Cardiac fibroblast (primary cell): Measurements from ENCODE around the gene CMYA5.

Source experiments
- DNase-seq, 2 donors: peaks; one replicate each; pipeline versions ENCODE4 v3.0.0 to v3.0.0-alpha.2; 2010; ENCODE audit warnings: low read depth in 2 of 2
- H3K4me3 ChIP-seq, 2 donors: replicated peaks in 1 of 2; 1 replicate in 1 of 2; 2 replicates in 1 of 2; pipeline ENCODE4 v1.5.1; 2011; ENCODE audit warnings: low read depth in 2 of 2, low read length in 2 of 2, mild to moderate bottlenecking in 2 of 2, moderate library complexity in 1 of 2
- TF ChIP-seq, protein P1 (sequence below): IDR thresholded peaks from one replicate; pipeline ENCODE4 v1.5.1; 2011; ENCODE audit warnings: low read depth, mild to moderate bottlenecking, low read length, inconsistent platforms

The CMYA5 gene

GRCh38 chr5:79791843-79792242, 102.2 kb downstream of the CMYA5 start:
- TF ChIP-seq, protein P1, sequence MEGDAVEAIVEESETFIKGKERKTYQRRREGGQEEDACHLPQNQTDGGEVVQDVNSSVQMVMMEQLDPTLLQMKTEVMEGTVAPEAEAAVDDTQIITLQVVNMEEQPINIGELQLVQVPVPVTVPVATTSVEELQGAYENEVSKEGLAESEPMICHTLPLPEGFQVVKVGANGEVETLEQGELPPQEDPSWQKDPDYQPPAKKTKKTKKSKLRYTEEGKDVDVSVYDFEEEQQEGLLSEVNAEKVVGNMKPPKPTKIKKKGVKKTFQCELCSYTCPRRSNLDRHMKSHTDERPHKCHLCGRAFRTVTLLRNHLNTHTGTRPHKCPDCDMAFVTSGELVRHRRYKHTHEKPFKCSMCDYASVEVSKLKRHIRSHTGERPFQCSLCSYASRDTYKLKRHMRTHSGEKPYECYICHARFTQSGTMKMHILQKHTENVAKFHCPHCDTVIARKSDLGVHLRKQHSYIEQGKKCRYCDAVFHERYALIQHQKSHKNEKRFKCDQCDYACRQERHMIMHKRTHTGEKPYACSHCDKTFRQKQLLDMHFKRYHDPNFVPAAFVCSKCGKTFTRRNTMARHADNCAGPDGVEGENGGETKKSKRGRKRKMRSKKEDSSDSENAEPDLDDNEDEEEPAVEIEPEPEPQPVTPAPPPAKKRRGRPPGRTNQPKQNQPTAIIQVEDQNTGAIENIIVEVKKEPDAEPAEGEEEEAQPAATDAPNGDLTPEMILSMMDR, result no peak
- no peak for DNase-seq

GRCh38 chr5:79792463-79792862, 102.8 kb downstream of the CMYA5 start:
- DNase-seq, result no peak
- no peak overlapping the region for H3K4me3 ChIP-seq
- TF ChIP-seq, protein P1, result no peak

More at GRCh38 chr5:79791843-79792242, 102.2 kb downstream of the CMYA5 start:
- no peak overlapping the region for H3K4me3 ChIP-seq

GRCh38 chr5:79793304-79793703, 103.7 kb downstream of the CMYA5 start:
- DNase-seq, result no peak
- TF ChIP-seq, protein P1, result no peak
- no peak overlapping the region for H3K4me3 ChIP-seq

DNA sequence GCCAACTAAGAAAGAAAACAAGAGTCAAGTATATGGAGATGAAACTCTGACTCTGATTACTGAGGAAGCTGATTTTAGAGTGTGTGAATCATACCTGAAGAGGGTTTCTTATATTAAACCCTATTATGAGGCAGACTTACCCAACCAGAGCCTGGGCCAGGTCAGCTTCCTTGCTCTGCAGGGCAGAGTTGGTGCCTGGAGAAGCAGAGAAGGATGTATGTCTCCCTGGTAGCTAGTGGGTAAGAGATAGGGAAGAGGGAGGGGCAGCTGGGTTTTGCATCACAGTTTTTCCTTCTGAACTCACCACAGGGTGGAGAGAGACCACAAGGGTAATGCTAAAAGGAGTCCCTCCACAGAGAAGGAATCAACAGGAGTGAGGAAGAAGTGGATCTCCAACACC, 104.1 kb downstream of the CMYA5 start:
- H3K4me3 ChIP-seq, result no peak overlapping the region
- no peak for DNase-seq
- TF ChIP-seq, protein P1, result no peak

GRCh38 chr5:79794347-79794746, 104.7 kb downstream of the CMYA5 start:
- H3K4me3 ChIP-seq, result no peak overlapping the region
- DNase-seq, result no peak
- TF ChIP-seq, protein P1, result no peak

- peak; percentile 8 to 49 for DNase-seq
- TF ChIP-seq, protein P1, result no peak
- no peak overlapping the region for H3K4me3 ChIP-seq
Observed at GRCh38 chr5:79795764-79796398, 106.2 kb downstream of the CMYA5 start.
